Lung (tissue), 12 donors: ENCODE measurements around the gene FANCE. TPM values are rescaled to one million over a fixed set of nuclear protein-coding genes. Genes with fewer than 3 reads are reported as not detected.

Source experiments
- ATAC-seq: fragments of 200-7000 bp; cut with Tn5 transposase; one replicate; pipeline ENCODE4 v1.9.1; 2020; ENCODE audit warnings: moderate number of reproducible peaks; ENCODE audit not compliant: insufficient read depth, low FRiP score
- DNase-seq, 3 donors: peaks; one replicate each; pipeline ENCODE4 v3.0.0-alpha.2; 2013 to 2017
- H3K27ac ChIP-seq, 2 donors: one replicate each; pipeline ENCODE4 v1.5.1; 2013; ENCODE audit warnings: mild to moderate bottlenecking in 2 of 2, moderate library complexity in 2 of 2, control low read depth in 1 of 2, inconsistent platforms in 1 of 2, low read depth in 1 of 2, low read length in 1 of 2
- H3K27me3 ChIP-seq, 3 donors: one replicate each; pipeline ENCODE4 v1.5.1; 2013; ENCODE audit warnings: low read length in 2 of 3; ENCODE audit not compliant: control insufficient read depth in 3 of 3, insufficient read depth in 3 of 3
- H3K36me3 ChIP-seq, 4 donors: one replicate each; pipeline ENCODE4 v1.5.1; 2013; ENCODE audit warnings: low read length in 4 of 4, mild to moderate bottlenecking in 1 of 4, moderate library complexity in 1 of 4; ENCODE audit not compliant: control insufficient read depth in 4 of 4, insufficient read depth in 4 of 4
- H3K4me1 ChIP-seq, 5 donors: one replicate each; pipeline ENCODE4 v1.5.1; 2013; ENCODE audit warnings: low read length in 5 of 5, mild to moderate bottlenecking in 2 of 5, moderate library complexity in 1 of 5; ENCODE audit not compliant: control insufficient read depth in 5 of 5, insufficient read depth in 5 of 5
- H3K4me3 ChIP-seq: one replicate; pipeline ENCODE4 v1.5.1; 2013; ENCODE audit warnings: mild to moderate bottlenecking, control low read depth, moderate library complexity
- H3K9ac ChIP-seq, 2 donors: one replicate each; pipeline ENCODE4 v1.5.1; 2013; ENCODE audit warnings: low read length in 2 of 2, control low read depth in 1 of 2; ENCODE audit not compliant: insufficient read depth in 1 of 2
- H3K9me3 ChIP-seq, 4 donors: one replicate each; pipeline ENCODE4 v1.5.1; 2013; ENCODE audit warnings: low read length in 3 of 4, mild to moderate bottlenecking in 1 of 4, moderate library complexity in 1 of 4; ENCODE audit not compliant: control insufficient read depth in 4 of 4, insufficient read depth in 3 of 4
- CTCF ChIP-seq: IDR thresholded peaks from 2 replicates; pipeline ENCODE4 v1.5.1; 2012; ENCODE audit warnings: mild to moderate bottlenecking; ENCODE audit errors: control extremely low read depth, extremely low read depth
- WGBS, 2 donors: extraction: QIAGEN DNeasy Blood & Tissue Kit; methylation state at CpG; one replicate each; pipeline ENCODE4 v1.1.7; 2013; 5-methylcytosine and 5-hydroxymethylcytosine counted together
- polyA plus RNA-seq, 2 donors: library from polyadenylated mRNA; stranded (reverse); fragments of 200-250 nt; gene quantifications; one replicate each; pipeline ENCODE4 v1.2.1, GENCODE V29; 2013
- total RNA-seq, 2 donors: library from RNA; depleted of rRNA in 1 of 2; stranded (reverse); fragments of >200 nt in 1 of 2; gene quantifications; one replicate each; pipeline ENCODE4 v1.2.1, GENCODE V29; 2014 to 2021
- donor health status: control.
- donor health status: control.
- donor health status: Bipolar disorder and iron deficiency.
- donor health status: healthy.
- donor health status: DM: yes; HTN: yes; CAD: no.

Gene FANCE
- total and polyA plus RNA-seq, 4 donors = 3.1 to 7.3 (median 6.3) TPM

GRCh38 chr6:35406711-35407485 is 45.2 kb upstream of the FANCE start:
- DNase-seq (no peak), ATAC-seq (no peak)
- H3K4me3 ChIP-seq = no peak overlapping the region
- no peaks in the 10 kb centered on the region for H3K27me3 ChIP-seq
- no peaks in the 10 kb centered on the region for H3K9me3 ChIP-seq
- H3K9ac ChIP-seq = no peak overlapping the region
- no peak for TF ChIP-seq CTCF
- 94 to 96% methylated on average over 20 of the region's 20 CpGs for WGBS, 2 donors
- H3K27ac ChIP-seq = no peak overlapping the region
- peaks cover 0 to 6% (median 3%) of the 10 kb centered on the region in 4 donors for H3K36me3 ChIP-seq
- peaks cover 0 to 5% (median 0%) of the 10 kb centered on the region in 5 donors for H3K4me1 ChIP-seq

GRCh38 chr6:35409245-35409644 is 42.9 kb upstream of the FANCE start:
- DNase-seq = no peak
- H3K4me1 ChIP-seq = no peaks in the 10 kb centered on the region
- WGBS, 2 donors = 89 to 90% methylated on average over 5 of the region's 5 CpGs
- no peak overlapping the region for H3K27ac ChIP-seq
- H3K4me3 ChIP-seq = no peak overlapping the region
- H3K36me3 ChIP-seq = peaks cover 0 to 17% (median 12%) of the 10 kb centered on the region in 4 donors
- TF ChIP-seq CTCF = no peak
- no peak for ATAC-seq
- no peaks in the 10 kb centered on the region for H3K27me3 ChIP-seq
- no peaks in the 10 kb centered on the region for H3K9me3 ChIP-seq
- no peak overlapping the region for H3K9ac ChIP-seq

- H3K9ac ChIP-seq = no peak overlapping the region
- no peaks in the 10 kb centered on the region for H3K9me3 ChIP-seq
- no peak for TF ChIP-seq CTCF
- peaks cover 0 to 7% (median 3%) of the 10 kb centered on the region in 5 donors for H3K4me1 ChIP-seq
- H3K36me3 ChIP-seq = peaks cover 0 to 17% (median 12%) of the 10 kb centered on the region in 4 donors
- ATAC-seq (no peak), DNase-seq (no peak)
- H3K27ac ChIP-seq = no peak overlapping the region
- WGBS, 2 donors = 61 to 65% methylated on average over 3 of the region's 3 CpGs
- no peak overlapping the region for H3K4me3 ChIP-seq
- H3K27me3 ChIP-seq = no peaks in the 10 kb centered on the region
These were observed 42.0 kb upstream of the FANCE start for GRCh38 chr6:35410131-35410530.

GRCh38 chr6:35411066-35411465 is 41.1 kb upstream of the FANCE start:
- H3K27ac ChIP-seq = no peak overlapping the region
- TF ChIP-seq CTCF = no peak
- no peak overlapping the region for H3K9ac ChIP-seq
- WGBS, 2 donors = 29 to 66% methylated on average over 9 of the region's 9 CpGs
- no peak overlapping the region for H3K4me3 ChIP-seq
- H3K9me3 ChIP-seq = no peaks in the 10 kb centered on the region
- no peak for DNase-seq
- H3K4me1 ChIP-seq = peaks cover 0 to 12% (median 3%) of the 10 kb centered on the region in 5 donors
- ATAC-seq = no peak
- H3K36me3 ChIP-seq = peaks cover 0 to 18% (median 13%) of the 10 kb centered on the region in 4 donors
- H3K27me3 ChIP-seq = no peaks in the 10 kb centered on the region
